Measurements from ENCODE around the gene FRAT1. TPM values are rescaled to one million over a fixed set of nuclear protein-coding genes. Genes with fewer than 3 reads are reported as not detected.

The FRAT1 gene
- total RNA-seq, 1 donor from 2014 or later, result 1.6 TPM

Other genes with a start within 250 kb of the FRAT1 start
- 0.16 TPM for gene SLIT1, start 133.3 kb upstream of the FRAT1 start, total RNA-seq
- 10.1 TPM for gene ARHGAP19, start 26.6 kb upstream of the FRAT1 start, total RNA-seq
- 8.4 TPM for gene FRAT2, start 15.5 kb downstream of the FRAT1 start, total RNA-seq
- gene RRP12, start 82.1 kb downstream of the FRAT1 start, total RNA-seq, result 25.8 TPM
- gene PGAM1, start 106.9 kb downstream of the FRAT1 start, total RNA-seq, result 324 TPM
- 30.8 TPM for gene EXOSC1, start 126.7 kb downstream of the FRAT1 start, total RNA-seq
- gene ZDHHC16, start 126.9 kb downstream of the FRAT1 start, total RNA-seq, result 23.0 TPM
- gene MMS19, start 179.2 kb downstream of the FRAT1 start, total RNA-seq, result 44.0 TPM
- gene UBTD1, start 179.7 kb downstream of the FRAT1 start, total RNA-seq, result 5.1 TPM